Tibial nerve (tissue), 4 donors: ENCODE data around the gene LRRC1. TPM values are rescaled to one million over a fixed set of nuclear protein-coding genes. Genes with fewer than 3 reads are reported as not detected.

ENCODE experiments used
- DNase-seq, 2 donors: peaks; one replicate each; pipeline ENCODE4 v3.0.0-alpha.2; 2019; ENCODE audit warnings: low spot score in 2 of 2
- H3K27ac ChIP-seq, 4 donors: fragments of 200-600 bp; sonication (generic) in 3 of 4; one replicate each; pipeline ENCODE4 v1.5.1; 2017 to 2019; ENCODE audit warnings: mild to moderate bottlenecking in 1 of 4
- H3K27me3 ChIP-seq, 2 donors: fragments of 200-600 bp; sonication (generic) in 1 of 2; one replicate each; pipeline versions ENCODE4 v1.5.1 to v1.6.0; 2017 to 2019
- H3K36me3 ChIP-seq, 3 donors: fragments of 200-600 bp; sonication (generic); one replicate each; pipeline ENCODE4 v1.5.1; 2018 to 2019
- H3K4me1 ChIP-seq, 4 donors: fragments of 200-600 bp; sonication (generic) in 3 of 4; one replicate each; pipeline ENCODE4 v1.5.1; 2017 to 2019
- H3K4me3 ChIP-seq, 4 donors: fragments of 200-600 bp; sonication (generic) in 3 of 4; one replicate each; pipeline ENCODE4 v1.5.1; 2017 to 2019; ENCODE audit warnings: mild to moderate bottlenecking in 1 of 4, moderate library complexity in 1 of 4
- H3K9me3 ChIP-seq, 4 donors: fragments of 200-600 bp; sonication (generic) in 3 of 4; one replicate each; pipeline ENCODE4 v1.5.1; 2017 to 2019
- EP300 ChIP-seq, 2 donors: sonication (generic); formaldehyde crosslinking; IDR thresholded peaks; one replicate each; pipeline ENCODE4 v1.6.1; 2017; ENCODE audit warnings: antibody characterized with exemption in 2 of 2, mild to moderate bottlenecking in 1 of 2
- POLR2A ChIP-seq, 2 donors: fragments of 450-650 bp; IDR thresholded peaks; one replicate each; pipeline ENCODE4 v1.6.1; 2017; ENCODE audit warnings: antibody characterized with exemption in 2 of 2, mild to moderate bottlenecking in 2 of 2, moderate library complexity in 2 of 2
- WGBS, 2 donors: methylation state at CpG; one replicate each; pipeline ENCODE4 v1.1.5; 2018; 5-methylcytosine and 5-hydroxymethylcytosine counted together
- total RNA-seq, 4 donors: library from RNA; depleted of rRNA; stranded (reverse); fragments of >200 nt; gene quantifications; one replicate each; pipeline ENCODE4 v1.1.0, GENCODE V29; 2016
- TF ChIP-seq, protein P1 (sequence below), 5 experiments: fragments of 200-600 bp in 3 of 5; fragments of 450-650 bp in 2 of 5; sonication (generic) in 3 of 5; IDR thresholded peaks; one replicate each; pipeline ENCODE4 v1.5.1; 2016 to 2019; ENCODE audit warnings: antibody characterized with exemption in 5 of 5, mild to moderate bottlenecking in 3 of 5, moderate library complexity in 2 of 5

LRRC1 gene
- total RNA-seq, 4 donors from 2014 or later, result 22.8 to 50.0 (median 39.6) TPM

DNA sequence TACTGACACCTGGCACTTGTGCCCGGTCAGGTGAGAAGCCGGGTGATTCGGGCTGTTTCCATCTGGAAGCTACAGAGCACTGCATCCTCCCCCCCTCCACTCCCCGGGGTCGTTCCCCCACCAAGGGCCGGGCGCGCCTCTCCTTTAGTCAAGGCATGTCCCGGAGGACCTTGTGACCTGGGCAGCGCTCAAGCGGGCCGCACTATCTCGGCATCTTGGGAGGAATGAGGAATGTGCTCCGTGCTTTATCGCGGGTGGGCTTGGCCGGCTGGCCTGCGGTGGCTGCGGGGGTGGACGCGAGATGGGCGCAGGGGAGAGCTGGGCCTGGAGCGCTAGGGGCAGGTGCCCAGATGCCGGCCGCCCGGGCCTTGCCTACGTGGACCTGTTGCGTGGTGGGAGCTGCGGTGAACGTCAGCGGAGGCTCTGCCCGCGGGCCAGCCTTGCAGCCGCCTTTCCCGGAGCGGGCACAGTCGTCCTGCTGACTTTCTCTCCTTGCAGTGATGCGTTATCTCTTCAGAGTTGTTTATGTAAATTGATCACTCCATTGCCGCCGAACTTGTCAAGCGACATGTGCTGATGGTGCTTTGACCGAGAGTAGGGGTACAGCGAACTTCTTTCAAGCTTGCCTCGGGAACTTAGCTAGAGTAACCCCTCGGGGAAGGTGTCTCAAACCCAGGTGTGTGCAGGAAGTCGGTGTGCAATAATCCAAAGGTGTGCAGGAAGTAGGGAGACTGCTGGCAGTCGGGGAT lies 1.1 kb downstream of the LRRC1 start:
- Histone ChIP-seq H3K27me3 (no peaks in the 10 kb centered on the region), H3K36me3 (no peaks in the 10 kb centered on the region), H3K4me1 (peaks cover 0 to 34% (median 3%) of the 10 kb centered on the region in 4 donors), H3K27ac (peak overlapping the region; percentile 29 to 84 (median 82)), H3K4me3 (peak overlapping the region; percentile 64 to 89 (median 84)), H3K9me3 (no peaks in the 10 kb centered on the region)
- peak in 1 of 2 donors; percentile 1 for TF ChIP-seq EP300 (IDR thresholded peaks at IDR 0.05)
- TF ChIP-seq, protein P1, sequence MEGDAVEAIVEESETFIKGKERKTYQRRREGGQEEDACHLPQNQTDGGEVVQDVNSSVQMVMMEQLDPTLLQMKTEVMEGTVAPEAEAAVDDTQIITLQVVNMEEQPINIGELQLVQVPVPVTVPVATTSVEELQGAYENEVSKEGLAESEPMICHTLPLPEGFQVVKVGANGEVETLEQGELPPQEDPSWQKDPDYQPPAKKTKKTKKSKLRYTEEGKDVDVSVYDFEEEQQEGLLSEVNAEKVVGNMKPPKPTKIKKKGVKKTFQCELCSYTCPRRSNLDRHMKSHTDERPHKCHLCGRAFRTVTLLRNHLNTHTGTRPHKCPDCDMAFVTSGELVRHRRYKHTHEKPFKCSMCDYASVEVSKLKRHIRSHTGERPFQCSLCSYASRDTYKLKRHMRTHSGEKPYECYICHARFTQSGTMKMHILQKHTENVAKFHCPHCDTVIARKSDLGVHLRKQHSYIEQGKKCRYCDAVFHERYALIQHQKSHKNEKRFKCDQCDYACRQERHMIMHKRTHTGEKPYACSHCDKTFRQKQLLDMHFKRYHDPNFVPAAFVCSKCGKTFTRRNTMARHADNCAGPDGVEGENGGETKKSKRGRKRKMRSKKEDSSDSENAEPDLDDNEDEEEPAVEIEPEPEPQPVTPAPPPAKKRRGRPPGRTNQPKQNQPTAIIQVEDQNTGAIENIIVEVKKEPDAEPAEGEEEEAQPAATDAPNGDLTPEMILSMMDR (IDR thresholded peaks at IDR 0.05), result no peak
- WGBS, 2 donors, result 6 to 7% methylated on average over 24 to 47 of the region's 47 CpGs
- no peak for DNase-seq

- H3K4me1 ChIP-seq, result peaks cover 0 to 34% (median 3%) of the 10 kb centered on the region in 4 donors
- H3K36me3 ChIP-seq, result no peaks in the 10 kb centered on the region
- 27 to 37% methylated on average over 3 of the region's 3 CpGs for WGBS, 2 donors
- TF ChIP-seq, protein P1 (IDR thresholded peaks at IDR 0.05), result no peak
- no peak for TF ChIP-seq EP300 (IDR thresholded peaks at IDR 0.05)
- no peak for TF ChIP-seq POLR2A (IDR thresholded peaks at IDR 0.05)
- H3K27me3 ChIP-seq, result no peaks in the 10 kb centered on the region
- H3K4me3 ChIP-seq, result peak overlapping the region; percentile 64 to 89 (median 84)
- peak overlapping the region; percentile 29 to 84 (median 82) for H3K27ac ChIP-seq
- DNase-seq, result no peak
- no peaks in the 10 kb centered on the region for H3K9me3 ChIP-seq
Observed at GRCh38 chr6:53796451-53796780, 1.6 kb downstream of the LRRC1 start.

DNA sequence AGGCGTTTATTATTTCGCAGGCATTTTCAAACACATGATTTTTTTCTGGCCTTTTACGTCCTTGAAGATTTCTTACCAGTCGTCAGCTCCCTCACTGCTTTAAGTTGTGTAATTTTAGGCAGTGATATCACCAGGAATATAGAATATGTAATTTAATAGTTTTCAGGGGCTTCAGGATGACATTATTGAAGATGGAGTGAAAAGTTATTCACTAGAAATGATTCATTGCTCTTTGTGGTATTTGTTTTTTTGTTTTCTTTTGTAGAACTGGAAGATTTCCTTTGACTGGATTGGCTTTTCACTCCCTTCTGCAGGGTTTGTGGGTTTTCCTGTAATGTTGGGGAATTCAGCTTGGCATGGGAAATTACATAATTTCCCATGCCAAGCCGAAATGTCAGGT lies 2.0 kb downstream of the LRRC1 start:
- 32 to 40% methylated on average over 5 of the region's 5 CpGs for WGBS, 2 donors
- no peak for DNase-seq
- Histone ChIP-seq H3K36me3 (no peaks in the 10 kb centered on the region), H3K9me3 (no peaks in the 10 kb centered on the region), H3K4me3 (peak overlapping the region in 3 of 4 donors; percentile 64 to 89 (median 87)), H3K27me3 (no peaks in the 10 kb centered on the region), H3K4me1 (peaks cover 0 to 34% (median 3%) of the 10 kb centered on the region in 4 donors), H3K27ac (peak overlapping the region in 3 of 4 donors; percentile 82 to 84 (median 83))
- TF ChIP-seq POLR2A (IDR thresholded peaks at IDR 0.05) (no peak), EP300 (IDR thresholded peaks at IDR 0.05) (no peak)
- TF ChIP-seq, protein P1 (IDR thresholded peaks at IDR 0.05), result no peak

DNA sequence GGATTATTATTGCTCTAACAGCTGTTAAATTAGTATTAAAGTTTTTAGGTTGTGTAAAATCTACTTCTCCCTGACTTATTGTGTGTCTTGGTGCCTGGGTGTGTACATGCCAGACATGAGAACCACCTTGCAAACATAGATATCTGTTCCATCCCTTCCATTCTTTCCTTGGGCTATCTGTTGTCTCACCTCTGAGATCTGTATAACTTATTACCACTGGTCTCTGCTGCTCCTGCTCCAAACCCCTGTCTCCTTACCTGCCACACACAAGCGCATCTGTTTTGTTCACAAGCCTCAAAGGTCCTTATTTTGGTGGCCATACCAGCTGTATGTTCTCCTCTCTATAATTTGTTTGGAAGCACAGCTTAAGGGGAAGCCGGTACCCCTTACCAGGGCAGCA lies 2.5 kb downstream of the LRRC1 start:
- H3K27ac ChIP-seq, result peak overlapping the region in 2 of 4 donors; percentile 82 to 83
- peaks cover 0 to 34% (median 3%) of the 10 kb centered on the region in 4 donors for H3K4me1 ChIP-seq
- no peaks in the 10 kb centered on the region for H3K27me3 ChIP-seq
- DNase-seq, result no peak
- no peaks in the 10 kb centered on the region for H3K36me3 ChIP-seq
- peak overlapping the region in 1 of 4 donors; percentile 64 for H3K4me3 ChIP-seq
- no peaks in the 10 kb centered on the region for H3K9me3 ChIP-seq
- WGBS, 2 donors, result 98 to 99% methylated on average over 2 of the region's 2 CpGs
- no peak for TF ChIP-seq EP300 (IDR thresholded peaks at IDR 0.05)
- no peak for TF ChIP-seq POLR2A (IDR thresholded peaks at IDR 0.05)
- TF ChIP-seq, protein P1 (IDR thresholded peaks at IDR 0.05), result no peak

- 95 to 96% methylated on average over 3 of the region's 3 CpGs for WGBS, 2 donors
- Histone ChIP-seq H3K4me1 (peaks cover 0 to 22% (median 0%) of the 10 kb centered on the region in 4 donors), H3K9me3 (no peaks in the 10 kb centered on the region), H3K27me3 (no peaks in the 10 kb centered on the region), H3K4me3 (no peak overlapping the region), H3K27ac (no peak overlapping the region), H3K36me3 (no peaks in the 10 kb centered on the region)
- no peak for DNase-seq
- TF ChIP-seq, protein P1 (IDR thresholded peaks at IDR 0.05), result no peak
- no peak for TF ChIP-seq EP300 (IDR thresholded peaks at IDR 0.05)
- no peak for TF ChIP-seq POLR2A (IDR thresholded peaks at IDR 0.05)
Observed at GRCh38 chr6:53799340-53799739, 4.5 kb downstream of the LRRC1 start.
